Psoas muscle (tissue), 8 donors: ENCODE measurements around the gene APOA4. TPM values are rescaled to one million over a fixed set of nuclear protein-coding genes. Genes with fewer than 3 reads are reported as not detected.
A peak's percentile ranks its signal among the peaks of the same experiment; 100 is the strongest.

Experiments used
- ATAC-seq, 4 donors: fragments of 200-7000 bp; cut with Tn5 transposase; one replicate each; pipeline ENCODE4 v1.9.1; 2020; ENCODE audit warnings: moderate library complexity in 3 of 4, mild to moderate bottlenecking in 2 of 4
- DNase-seq, 2 donors: peaks; one replicate each; pipeline ENCODE4 v3.0.0-alpha.2; 2020
- H3K27ac ChIP-seq: fragments of 200-600 bp; one replicate; pipeline ENCODE4 v1.8.0; 2022
- H3K27me3 ChIP-seq, 3 donors: fragments of 200-600 bp in 1 of 3; one replicate each; pipeline versions ENCODE4 v1.6.1 to v1.8.0; 2013 to 2022; ENCODE audit warnings: low read length in 2 of 3, mild to moderate bottlenecking in 2 of 3, moderate library complexity in 1 of 3; ENCODE audit not compliant: insufficient read depth in 3 of 3
- H3K36me3 ChIP-seq, 2 donors: fragments of 200-600 bp in 1 of 2; one replicate each; pipeline versions ENCODE4 v1.6.1 to v1.8.0; 2013 to 2022; ENCODE audit warnings: low read depth in 1 of 2, mild to moderate bottlenecking in 1 of 2, moderate library complexity in 1 of 2; ENCODE audit not compliant: insufficient read depth in 1 of 2
- H3K4me1 ChIP-seq: fragments of 200-600 bp; one replicate; pipeline ENCODE4 v1.8.0; 2022
- H3K4me3 ChIP-seq: fragments of 200-600 bp; one replicate; pipeline ENCODE4 v1.8.0; 2022; ENCODE audit warnings: mild to moderate bottlenecking
- H3K9me3 ChIP-seq: fragments of 200-600 bp; one replicate; pipeline ENCODE4 v1.8.0; 2022
- WGBS, 3 donors: extraction: QIAGEN DNeasy Blood & Tissue Kit; methylation state at CpG; one replicate each; pipeline versions ENCODE4 v1.1.6 to v1.1.7; 2013; 5-methylcytosine and 5-hydroxymethylcytosine counted together
- intact Hi-C, 2 donors: fragments of 100-400 bp; cut with DNase I; formaldehyde crosslinking; loops; one replicate each; pipeline versions ENCODE4 v1.11.0 to v1.14.2; 2022
- long read RNA-seq, 2 donors: library from polyadenylated mRNA; unstranded; transcript quantifications; one replicate each; pipeline ENCODE4 v2.0.0, GENCODE V29; 2021
- polyA plus RNA-seq, 3 donors: library from polyadenylated mRNA; stranded (reverse); fragments of 200-250 nt; gene quantifications; one replicate each; pipeline ENCODE4 v1.2.3, GENCODE V29; 2013
- total RNA-seq, 4 donors: library from RNA; stranded (reverse); fragmentation: NEBNext Ultra II Directional in 2 of 4; extraction: Animal tissue kit (Norgen Biotek cat#: 25700) in 2 of 4; gene quantifications; one replicate each; pipeline versions ENCODE4 v1.2.1 to v1.2.4, GENCODE V29; 2021 to 2023
- TF ChIP-seq, protein P1 (sequence below): fragments of 200-600 bp; IDR thresholded peaks from one replicate; pipeline ENCODE4 v1.8.0; 2022; ENCODE audit warnings: antibody characterized with exemption
- donor health status: healthy with polysubstance abuse.
- donor health status: DM: no; HTN: no; CAD: no; lungs with moderate emphysema.
- donor health status: Bipolar disorder and iron deficiency.
- donor health status: healthy.
- donor health status: DM: yes; HTN: yes; CAD: no.
- donor health status: DM: no; HTN: no; CAD: no.
- donor health status: DM: no; HTN: no; CAD: no.
- donor health status: DM: yes; HTN: yes; CAD: no.

The APOA4 gene
- total RNA-seq (under 1 TPM in 1 of 4 donors, not detected in 3; 0.50 TPM), polyA plus RNA-seq (1 to 10 TPM in 1 of 3 donors, under 1 TPM in 1, not detected in 1; 0.44 to 6.0 TPM)
- long read RNA-seq, donor 1: 0 reads
- long read RNA-seq, donor 2: 0 reads

- no peak within 1 kb of the TSS for H3K4me3 ChIP-seq
- H3K4me1 ChIP-seq: no peaks in the 10 kb centered on the region
- no peak for DNase-seq
- peak within 1 kb of the TSS; percentile 58 for H3K27ac ChIP-seq
- ATAC-seq: peak; percentile 8 to 42 (median 17)
- TF ChIP-seq, protein P1, sequence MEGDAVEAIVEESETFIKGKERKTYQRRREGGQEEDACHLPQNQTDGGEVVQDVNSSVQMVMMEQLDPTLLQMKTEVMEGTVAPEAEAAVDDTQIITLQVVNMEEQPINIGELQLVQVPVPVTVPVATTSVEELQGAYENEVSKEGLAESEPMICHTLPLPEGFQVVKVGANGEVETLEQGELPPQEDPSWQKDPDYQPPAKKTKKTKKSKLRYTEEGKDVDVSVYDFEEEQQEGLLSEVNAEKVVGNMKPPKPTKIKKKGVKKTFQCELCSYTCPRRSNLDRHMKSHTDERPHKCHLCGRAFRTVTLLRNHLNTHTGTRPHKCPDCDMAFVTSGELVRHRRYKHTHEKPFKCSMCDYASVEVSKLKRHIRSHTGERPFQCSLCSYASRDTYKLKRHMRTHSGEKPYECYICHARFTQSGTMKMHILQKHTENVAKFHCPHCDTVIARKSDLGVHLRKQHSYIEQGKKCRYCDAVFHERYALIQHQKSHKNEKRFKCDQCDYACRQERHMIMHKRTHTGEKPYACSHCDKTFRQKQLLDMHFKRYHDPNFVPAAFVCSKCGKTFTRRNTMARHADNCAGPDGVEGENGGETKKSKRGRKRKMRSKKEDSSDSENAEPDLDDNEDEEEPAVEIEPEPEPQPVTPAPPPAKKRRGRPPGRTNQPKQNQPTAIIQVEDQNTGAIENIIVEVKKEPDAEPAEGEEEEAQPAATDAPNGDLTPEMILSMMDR: no peak
- intact Hi-C loops: no loop called here
- WGBS, 3 donors: 71 to 80% (median 79%) methylated on average over 16 of the region's 16 CpGs
- no peaks in the 10 kb centered on the region for H3K9me3 ChIP-seq
- no peaks in the 10 kb centered on the region for H3K36me3 ChIP-seq
- H3K27me3 ChIP-seq: no peaks in the 10 kb centered on the region
Measured at GRCh38 chr11:116823031-116823843, at the start of gene APOA4. Gene APOA4 (minus strand): TSS chr11:116823304. CDS start chr11:116823191, 113 bp downstream.

DNA sequence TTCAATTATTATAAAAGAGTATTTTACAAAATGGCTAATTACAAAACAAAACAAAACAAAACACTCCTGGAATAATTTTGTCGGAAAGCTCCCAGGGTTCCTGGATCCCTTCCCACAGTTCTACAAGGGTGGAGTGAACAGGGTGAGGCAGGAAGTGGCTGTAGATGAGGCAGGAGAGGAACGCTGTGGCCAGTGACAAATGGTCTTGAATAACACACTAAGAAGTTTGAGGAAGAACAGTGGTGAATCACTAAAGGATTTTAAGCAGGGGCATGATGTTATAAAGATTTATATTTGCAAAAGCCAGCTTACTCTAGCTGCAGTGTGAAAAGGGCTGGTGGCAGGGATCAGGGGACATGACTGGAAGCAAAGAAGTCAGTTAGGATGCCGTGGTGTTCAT is 48.1 kb upstream of the APOA4 start:
- Histone ChIP-seq H3K36me3 (peaks cover 7 to 95% of the 10 kb centered on the region in 2 donors), H3K9me3 (no peaks in the 10 kb centered on the region), H3K4me3 (no peak overlapping the region), H3K27me3 (no peaks in the 10 kb centered on the region), H3K27ac (no peak overlapping the region), H3K4me1 (peaks cover 25% of the 10 kb centered on the region)
- WGBS, 3 donors: 52 to 64% (median 61%) methylated on average over 3 of the region's 3 CpGs
- ATAC-seq (no peak), DNase-seq (no peak)
- TF ChIP-seq, protein P1: no peak
- intact Hi-C loops: no loop called here

DNA sequence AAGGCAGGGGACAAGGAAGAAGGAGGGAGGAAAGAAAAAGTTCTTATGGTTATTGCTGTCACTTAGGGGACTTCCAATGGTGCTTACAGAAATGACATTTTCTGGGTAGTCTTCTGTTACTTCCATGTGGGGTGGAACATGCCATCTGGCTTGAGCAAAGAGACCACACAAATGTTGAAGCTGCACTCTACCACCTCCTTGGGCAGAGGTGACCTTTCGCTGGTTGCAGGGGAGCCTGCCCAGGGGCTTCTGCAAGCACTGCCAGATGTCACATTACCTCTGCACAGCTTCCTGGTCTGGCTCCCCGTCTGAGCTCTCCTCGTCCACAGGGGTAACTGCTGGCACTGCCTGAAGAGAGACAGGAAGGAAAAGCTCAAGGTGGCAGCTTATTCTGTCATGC is 47.0 kb upstream of the APOA4 start:
- DNase-seq (no peak), ATAC-seq (no peak)
- Histone ChIP-seq H3K27me3 (no peaks in the 10 kb centered on the region), H3K4me1 (peaks cover 27% of the 10 kb centered on the region), H3K9me3 (no peaks in the 10 kb centered on the region), H3K27ac (no peak overlapping the region), H3K36me3 (peaks cover 9 to 96% of the 10 kb centered on the region in 2 donors), H3K4me3 (no peak overlapping the region)
- 81 to 85% (median 81%) methylated on average over 3 of the region's 3 CpGs for WGBS, 3 donors
- intact Hi-C loops: no loop called here
- TF ChIP-seq, protein P1: no peak

GRCh38 chr11:116869610-116870009 is 46.5 kb upstream of the APOA4 start:
- intact Hi-C loops: loop anchor here in 1 of 2 donors (5.0 kb wide), 1 partner anchor 358 kb away; no protein-coding TSS in a partner anchor
- DNase-seq: no peak
- WGBS, 3 donors: 86 to 92% (median 86%) methylated on average over 4 of the region's 4 CpGs
- TF ChIP-seq, protein P1: no peak
- no peaks in the 10 kb centered on the region for H3K27me3 ChIP-seq
- H3K4me1 ChIP-seq: peaks cover 32% of the 10 kb centered on the region
- peaks cover 9 to 93% of the 10 kb centered on the region in 2 donors for H3K36me3 ChIP-seq
- no peak overlapping the region for H3K27ac ChIP-seq
- no peak for ATAC-seq
- H3K9me3 ChIP-seq: no peaks in the 10 kb centered on the region
- no peak overlapping the region for H3K4me3 ChIP-seq
